ENCODE measurements around the gene GCK.

The GCK gene

DNA sequence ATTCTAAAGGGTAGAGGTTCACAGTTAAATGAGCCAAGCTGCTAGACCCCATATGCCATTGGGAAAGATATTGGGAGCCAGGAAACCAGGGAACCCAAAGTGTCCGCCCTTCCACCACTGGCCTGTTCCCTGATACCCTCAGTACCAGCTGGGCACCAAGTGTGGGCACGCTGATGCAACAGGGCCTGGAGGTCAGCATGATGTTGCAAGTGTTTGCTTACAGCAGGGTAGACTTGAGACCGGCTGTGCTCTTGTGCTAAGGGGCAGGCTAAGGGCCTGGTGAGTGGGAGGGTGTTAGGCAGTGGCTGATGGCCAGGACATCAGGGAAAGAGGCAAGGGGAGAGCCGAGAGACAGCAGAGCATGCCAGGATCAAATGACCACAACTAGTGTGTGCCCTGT, 27.1 kb downstream of the GCK start:
- H3K4me3 ChIP-seq (ENCODE audit: low read depth, low read length): no peak overlapping the region
- DNase-seq (ENCODE audit: low read depth): no peak
- TF ChIP-seq, protein P1, sequence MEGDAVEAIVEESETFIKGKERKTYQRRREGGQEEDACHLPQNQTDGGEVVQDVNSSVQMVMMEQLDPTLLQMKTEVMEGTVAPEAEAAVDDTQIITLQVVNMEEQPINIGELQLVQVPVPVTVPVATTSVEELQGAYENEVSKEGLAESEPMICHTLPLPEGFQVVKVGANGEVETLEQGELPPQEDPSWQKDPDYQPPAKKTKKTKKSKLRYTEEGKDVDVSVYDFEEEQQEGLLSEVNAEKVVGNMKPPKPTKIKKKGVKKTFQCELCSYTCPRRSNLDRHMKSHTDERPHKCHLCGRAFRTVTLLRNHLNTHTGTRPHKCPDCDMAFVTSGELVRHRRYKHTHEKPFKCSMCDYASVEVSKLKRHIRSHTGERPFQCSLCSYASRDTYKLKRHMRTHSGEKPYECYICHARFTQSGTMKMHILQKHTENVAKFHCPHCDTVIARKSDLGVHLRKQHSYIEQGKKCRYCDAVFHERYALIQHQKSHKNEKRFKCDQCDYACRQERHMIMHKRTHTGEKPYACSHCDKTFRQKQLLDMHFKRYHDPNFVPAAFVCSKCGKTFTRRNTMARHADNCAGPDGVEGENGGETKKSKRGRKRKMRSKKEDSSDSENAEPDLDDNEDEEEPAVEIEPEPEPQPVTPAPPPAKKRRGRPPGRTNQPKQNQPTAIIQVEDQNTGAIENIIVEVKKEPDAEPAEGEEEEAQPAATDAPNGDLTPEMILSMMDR (conservative IDR thresholded peaks at IDR 0.05; ENCODE audit: low read depth, low read length): no peak

DNA sequence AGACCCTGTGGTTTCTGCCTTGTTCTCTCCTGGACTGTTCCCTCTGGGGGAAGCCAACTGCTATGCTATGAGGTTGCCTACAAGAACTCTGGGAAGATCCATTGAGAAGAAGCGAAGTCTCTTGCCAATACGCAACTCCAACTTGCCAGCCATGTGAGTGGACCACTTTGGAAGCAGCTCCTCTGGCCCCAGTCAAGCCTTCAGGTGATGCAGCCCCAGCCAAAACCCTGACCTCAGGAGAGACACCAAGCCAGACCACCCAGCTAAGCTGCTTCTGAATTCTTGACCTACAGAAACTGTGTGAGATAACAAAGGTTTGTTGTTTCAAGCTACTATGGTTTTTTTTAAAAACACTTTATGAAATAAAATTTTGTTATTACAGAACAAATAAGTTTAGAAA, 27.9 kb downstream of the GCK start:
- DNase-seq (ENCODE audit: low read depth): no peak
- TF ChIP-seq, protein P1 (conservative IDR thresholded peaks at IDR 0.05; ENCODE audit: low read depth, low read length): no peak
- no peak overlapping the region for H3K4me3 ChIP-seq (ENCODE audit: low read depth, low read length)

GRCh38 chr7:44159824-44160630, 29.2 kb downstream of the GCK start:
- no peak for DNase-seq (ENCODE audit: low read depth)
- H3K4me3 ChIP-seq (ENCODE audit: low read depth, low read length): no peak overlapping the region
- TF ChIP-seq, protein P1 (conservative IDR thresholded peaks at IDR 0.05; ENCODE audit: low read depth, low read length): no peak

GRCh38 chr7:44158873-44159631, 30.2 kb downstream of the GCK start:
- no peak overlapping the region for H3K4me3 ChIP-seq (ENCODE audit: low read depth, low read length)
- no peak for DNase-seq (ENCODE audit: low read depth)
- TF ChIP-seq, protein P1 (conservative IDR thresholded peaks at IDR 0.05; ENCODE audit: low read depth, low read length): no peak

DNA sequence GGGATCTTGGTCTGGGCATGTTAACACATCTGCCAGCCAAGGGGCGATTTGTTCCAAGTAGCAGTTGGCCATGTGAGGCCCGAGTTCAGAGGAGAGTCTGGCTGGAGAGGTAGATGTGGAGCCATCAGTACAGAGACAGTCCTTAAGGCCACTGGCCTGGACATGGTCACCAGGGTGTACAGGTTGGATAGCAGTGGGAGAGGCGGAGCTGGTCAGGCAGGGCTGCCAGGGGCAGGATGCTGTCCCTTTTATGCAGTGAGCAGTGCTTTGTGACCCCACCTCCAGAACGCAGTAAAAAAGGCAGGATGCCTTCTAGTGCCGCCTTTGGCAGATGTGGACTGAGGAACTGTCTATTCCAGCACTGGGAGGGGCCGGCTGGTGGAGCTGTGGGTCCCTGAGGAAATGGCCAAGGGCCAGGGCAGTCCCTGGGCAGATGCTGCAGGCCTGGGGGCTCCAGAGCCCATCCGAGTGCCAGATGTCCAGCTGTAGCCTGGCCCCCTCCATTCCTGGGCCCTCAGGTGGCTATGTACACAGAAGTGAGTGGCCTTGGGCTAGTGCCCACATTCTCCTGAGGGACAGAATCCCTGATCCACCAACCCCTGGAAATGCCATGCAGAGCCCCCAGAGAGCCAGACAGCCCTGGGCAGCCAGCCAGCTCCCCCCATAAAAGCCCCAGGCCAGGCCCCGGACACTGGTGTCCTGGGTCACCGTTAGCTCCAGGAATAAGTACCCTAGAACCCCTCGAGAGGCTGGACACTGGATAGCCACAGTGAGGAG, 31.0 kb downstream of the GCK start:
- H3K4me3 ChIP-seq (ENCODE audit: low read depth, low read length): no peak overlapping the region
- TF ChIP-seq, protein P1 (conservative IDR thresholded peaks at IDR 0.05; ENCODE audit: low read depth, low read length): no peak
- no peak for DNase-seq (ENCODE audit: low read depth)

DNA sequence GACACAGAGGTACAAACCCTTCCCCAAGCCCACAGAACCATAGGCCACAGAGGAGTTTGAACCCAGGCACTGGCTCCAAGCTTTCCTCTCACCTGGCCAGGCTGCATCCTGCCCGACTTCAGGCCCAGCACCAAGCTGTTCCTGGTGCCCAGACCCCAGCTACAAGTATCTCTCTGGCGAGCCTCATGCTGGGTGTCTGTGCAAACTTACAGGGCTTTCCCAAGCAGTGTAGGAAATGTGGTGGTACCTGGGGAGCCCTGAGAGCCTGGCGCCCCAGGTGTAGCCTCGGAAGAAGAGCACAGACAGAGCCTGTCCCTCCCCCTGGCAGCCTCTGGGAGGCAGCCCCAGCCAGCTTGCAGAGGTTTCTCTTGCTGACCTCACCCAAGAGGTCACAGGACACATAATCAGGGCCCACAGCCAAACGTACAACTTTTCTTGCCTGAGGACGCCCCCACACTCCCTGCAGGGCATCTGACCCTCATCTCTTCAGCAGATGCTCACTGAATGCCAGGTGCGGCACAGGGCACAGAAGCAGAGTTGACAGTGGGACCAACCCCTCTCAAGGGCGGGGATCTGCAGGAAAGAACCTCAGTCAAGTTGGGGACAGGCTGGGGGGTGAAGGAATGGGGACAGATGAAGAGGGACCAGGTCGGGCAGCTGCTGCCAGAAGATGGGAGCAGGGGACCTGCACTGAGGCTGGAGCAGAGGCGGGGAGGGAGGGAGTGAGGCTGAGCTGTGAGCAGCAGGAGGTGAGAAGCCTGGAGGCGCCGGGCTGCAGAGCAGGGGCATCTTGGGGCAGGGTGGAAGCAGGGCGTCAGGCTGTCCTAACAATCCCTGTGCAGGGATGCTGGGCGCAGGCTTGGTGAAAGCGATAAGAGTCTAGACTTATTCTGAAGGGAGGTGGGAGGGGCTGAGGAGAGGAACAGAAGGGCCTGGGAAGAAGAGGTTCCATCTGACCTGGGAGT, 31.8 kb downstream of the GCK start:
- TF ChIP-seq, protein P1 (conservative IDR thresholded peaks at IDR 0.05; ENCODE audit: low read depth, low read length): no peak

More for the DNA sequence above, 31.8 kb downstream of the GCK start:
- DNase-seq (ENCODE audit: low read depth): no peak
- H3K4me3 ChIP-seq (ENCODE audit: low read depth, low read length): no peak overlapping the region

Data from choroid plexus epithelial cell (primary cell).